ENCODE data around the gene BHLHA9.

Gene BHLHA9

GRCh38 chr17:1244606-1245012 is 25.6 kb upstream of the BHLHA9 start:
- Histone ChIP-seq H3K4me3 (ENCODE audit: low read depth, low read length) (no peak overlapping the region), H3K27me3 (ENCODE audit: control insufficient read depth, insufficient read depth, low read length) (no peaks in the 10 kb centered on the region), H2AFZ (no peak overlapping the region), H3K27ac (no peak overlapping the region), H3K9ac (no peak overlapping the region), H3K4me2 (ENCODE audit: low read length) (no peak overlapping the region), H3K79me2 (no peaks in the 10 kb centered on the region), H3K9me3 (ENCODE audit: control insufficient read depth, low read length) (no peaks in the 10 kb centered on the region), H3K4me1 (peaks cover 4% of the 10 kb centered on the region), H3K36me3 (ENCODE audit: control insufficient read depth, insufficient read depth, low read length) (no peaks in the 10 kb centered on the region)
- TF ChIP-seq CTCF (IDR thresholded peaks at IDR 0.05), result no peak

GRCh38 chr17:1251866-1252608 is 18.2 kb upstream of the BHLHA9 start:
- no peak for TF ChIP-seq CTCF (IDR thresholded peaks at IDR 0.05)
- Histone ChIP-seq H3K9ac (no peak overlapping the region), H3K4me3 (ENCODE audit: low read depth, low read length) (no peak overlapping the region), H3K4me2 (ENCODE audit: low read length) (no peak overlapping the region), H3K27ac (no peak overlapping the region), H3K4me1 (no peaks in the 10 kb centered on the region), H3K27me3 (ENCODE audit: control insufficient read depth, insufficient read depth, low read length) (no peaks in the 10 kb centered on the region), H2AFZ (no peak overlapping the region), H3K79me2 (no peaks in the 10 kb centered on the region), H3K9me3 (ENCODE audit: control insufficient read depth, low read length) (no peaks in the 10 kb centered on the region), H3K36me3 (ENCODE audit: control insufficient read depth, insufficient read depth, low read length) (no peaks in the 10 kb centered on the region)

- no peak overlapping the region for H3K9ac ChIP-seq
- H3K9me3 ChIP-seq (ENCODE audit: control insufficient read depth, low read length), result no peaks in the 10 kb centered on the region
- H3K27ac ChIP-seq, result no peak overlapping the region
- no peaks in the 10 kb centered on the region for H3K36me3 ChIP-seq (ENCODE audit: control insufficient read depth, insufficient read depth, low read length)
- no peaks in the 10 kb centered on the region for H3K27me3 ChIP-seq (ENCODE audit: control insufficient read depth, insufficient read depth, low read length)
- TF ChIP-seq CTCF (IDR thresholded peaks at IDR 0.05), result no peak
- no peak overlapping the region for H3K4me2 ChIP-seq (ENCODE audit: low read length)
- H2AFZ ChIP-seq, result no peak overlapping the region
- H3K79me2 ChIP-seq, result no peaks in the 10 kb centered on the region
- no peaks in the 10 kb centered on the region for H3K4me1 ChIP-seq
- no peak overlapping the region for H3K4me3 ChIP-seq (ENCODE audit: low read depth, low read length)
These were observed 15.2 kb upstream of the BHLHA9 start for GRCh38 chr17:1255041-1255440.

- Histone ChIP-seq H3K4me2 (ENCODE audit: low read length) (no peak overlapping the region), H3K9me3 (ENCODE audit: control insufficient read depth, low read length) (no peaks in the 10 kb centered on the region), H3K4me3 (ENCODE audit: low read depth, low read length) (no peak overlapping the region), H3K4me1 (no peaks in the 10 kb centered on the region), H3K27ac (no peak overlapping the region), H3K9ac (no peak overlapping the region), H3K79me2 (no peaks in the 10 kb centered on the region), H3K36me3 (ENCODE audit: control insufficient read depth, insufficient read depth, low read length) (no peaks in the 10 kb centered on the region), H3K27me3 (ENCODE audit: control insufficient read depth, insufficient read depth, low read length) (no peaks in the 10 kb centered on the region), H2AFZ (no peak overlapping the region)
- no peak for TF ChIP-seq CTCF (IDR thresholded peaks at IDR 0.05)
These were observed 13.5 kb upstream of the BHLHA9 start for GRCh38 chr17:1256699-1257098.
